ENCODE data around the gene COX19.
A peak's percentile ranks its signal among the peaks of the same experiment; 100 is the strongest.

The COX19 gene

GRCh38 chr7:953547-954327 is 21.6 kb downstream of the COX19 start:
- DNase-seq (ENCODE audit: extremely low read depth, insufficient read length): no peak
- TF ChIP-seq CTCF (IDR thresholded peaks at IDR 0.05; ENCODE audit: insufficient read depth, low read length, poor library complexity, severe bottlenecking): no peak
- peaks cover 2% of the 10 kb centered on the region; the same call in 1 of the 2 replicates for H3K36me3 ChIP-seq (ENCODE audit: control insufficient read depth, insufficient read depth, low read length)
- H3K4me3 ChIP-seq (replicated peaks; ENCODE audit: low read depth, low read length): peak overlapping the region; percentile 72
- H3K27me3 ChIP-seq (replicated peaks; ENCODE audit: control insufficient read depth, insufficient read depth, low read length): no peaks in the 10 kb centered on the region

- Histone ChIP-seq H3K36me3 (ENCODE audit: control insufficient read depth, insufficient read depth, low read length) (peaks cover 2% of the 10 kb centered on the region; the same call in 1 of the 2 replicates), H3K27me3 (replicated peaks; ENCODE audit: control insufficient read depth, insufficient read depth, low read length) (no peaks in the 10 kb centered on the region), H3K4me3 (replicated peaks; ENCODE audit: low read depth, low read length) (peak overlapping the region; percentile 72)
- no peak for DNase-seq (ENCODE audit: extremely low read depth, insufficient read length)
- TF ChIP-seq CTCF (IDR thresholded peaks at IDR 0.05; ENCODE audit: insufficient read depth, low read length, poor library complexity, severe bottlenecking): no peak
These were observed 22.6 kb downstream of the COX19 start for GRCh38 chr7:952548-953441.

DNA sequence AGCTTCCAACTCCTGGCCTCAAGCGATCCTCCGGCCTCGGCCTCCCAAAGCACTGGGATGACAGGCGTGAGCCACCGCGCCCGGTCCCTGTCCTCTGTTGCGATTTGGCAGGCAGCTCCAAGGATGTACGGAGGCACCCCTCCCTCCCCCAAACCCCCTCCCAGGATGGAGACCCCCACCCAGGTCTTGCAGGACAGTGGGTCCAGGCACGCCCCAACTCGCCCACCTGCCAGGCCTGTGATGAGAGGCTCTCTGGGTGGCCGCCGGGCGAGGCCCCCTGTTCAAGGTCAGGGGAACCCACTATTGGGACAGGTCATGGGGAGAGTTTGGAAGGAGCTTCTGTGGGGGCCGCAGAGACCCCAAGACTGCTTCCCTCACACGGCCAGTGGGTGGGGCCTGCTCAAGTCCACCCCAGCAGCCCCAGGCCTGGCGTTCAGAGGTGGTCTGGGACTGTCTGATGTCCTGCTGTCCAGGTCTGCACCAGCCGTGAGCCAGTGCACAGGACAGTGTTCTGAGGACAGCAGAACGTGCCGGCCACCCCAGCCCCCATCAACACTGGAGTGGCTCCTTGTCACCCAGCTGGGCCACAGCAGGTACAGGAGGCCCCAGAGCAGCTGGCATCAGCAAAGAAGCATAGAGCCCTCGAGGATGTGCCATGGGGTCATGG is 23.3 kb downstream of the COX19 start:
- Histone ChIP-seq H3K27me3 (replicated peaks; ENCODE audit: control insufficient read depth, insufficient read depth, low read length) (no peaks in the 10 kb centered on the region), H3K4me3 (replicated peaks; ENCODE audit: low read depth, low read length) (no peak overlapping the region), H3K36me3 (ENCODE audit: control insufficient read depth, insufficient read depth, low read length) (peaks cover 2% of the 10 kb centered on the region; the same call in 1 of the 2 replicates)
- TF ChIP-seq CTCF (IDR thresholded peaks at IDR 0.05; ENCODE audit: insufficient read depth, low read length, poor library complexity, severe bottlenecking): no peak
- DNase-seq (ENCODE audit: extremely low read depth, insufficient read length): no peak

- H3K27me3 ChIP-seq (replicated peaks; ENCODE audit: control insufficient read depth, insufficient read depth, low read length): no peaks in the 10 kb centered on the region
- peaks cover 2% of the 10 kb centered on the region; the same call in 1 of the 2 replicates for H3K36me3 ChIP-seq (ENCODE audit: control insufficient read depth, insufficient read depth, low read length)
- no peak for DNase-seq (ENCODE audit: extremely low read depth, insufficient read length)
- no peak for TF ChIP-seq CTCF (IDR thresholded peaks at IDR 0.05; ENCODE audit: insufficient read depth, low read length, poor library complexity, severe bottlenecking)
- no peak overlapping the region for H3K4me3 ChIP-seq (replicated peaks; ENCODE audit: low read depth, low read length)
These were observed 26.1 kb downstream of the COX19 start for GRCh38 chr7:949021-949934.

Data from GM06990 (cell line).